Progenitor cell of endocrine pancreas (in vitro differentiated cells): ENCODE data around the gene BACE2. TPM values are rescaled to one million over a fixed set of nuclear protein-coding genes. Genes with fewer than 3 reads are reported as not detected.

Experiments used
- DNase-seq: peaks from one replicate; pipeline ENCODE4 v3.0.0; 2021; ENCODE audit warnings: low spot score; ENCODE audit not compliant: unreplicated experiment
- H3K27ac Mint-ChIP-seq: 2 replicates; pipeline ENCODE4 v1.8.0; 2021; ENCODE audit warnings: mild to moderate bottlenecking, moderate library complexity, mixed read lengths
- H3K27me3 Mint-ChIP-seq: 2 replicates; pipeline ENCODE4 v1.8.0; 2021; ENCODE audit warnings: mixed read lengths
- H3K36me3 Mint-ChIP-seq: 2 replicates; pipeline ENCODE4 v1.8.0; 2022; ENCODE audit warnings: mixed read lengths; ENCODE audit not compliant: insufficient read depth
- H3K4me1 Mint-ChIP-seq: 2 replicates; pipeline ENCODE4 v1.8.0; 2021; ENCODE audit warnings: low read depth, mixed read lengths
- H3K4me3 Mint-ChIP-seq: 2 replicates; pipeline ENCODE4 v1.8.0; 2021; ENCODE audit warnings: low read depth, mild to moderate bottlenecking, moderate library complexity, mixed read lengths
- H3K9me3 Mint-ChIP-seq: 2 replicates; pipeline ENCODE4 v1.8.0; 2021; ENCODE audit warnings: low read depth, mixed read lengths
- total RNA-seq: library from RNA; stranded (reverse); gene quantifications from 2 replicates; pipeline ENCODE4 v1.2.1, GENCODE V29; 2021
- TF ChIP-seq, protein P1 (sequence below): fragments of 200-600 bp; sonication (generic); IDR thresholded peaks from one replicate; pipeline ENCODE4 v1.5.0; 2021; ENCODE audit warnings: antibody characterized with exemption, mild to moderate bottlenecking; ENCODE audit not compliant: unreplicated experiment

BACE2 gene
- total RNA-seq, 1 donor from 2014 or later = 13.4 TPM

DNA sequence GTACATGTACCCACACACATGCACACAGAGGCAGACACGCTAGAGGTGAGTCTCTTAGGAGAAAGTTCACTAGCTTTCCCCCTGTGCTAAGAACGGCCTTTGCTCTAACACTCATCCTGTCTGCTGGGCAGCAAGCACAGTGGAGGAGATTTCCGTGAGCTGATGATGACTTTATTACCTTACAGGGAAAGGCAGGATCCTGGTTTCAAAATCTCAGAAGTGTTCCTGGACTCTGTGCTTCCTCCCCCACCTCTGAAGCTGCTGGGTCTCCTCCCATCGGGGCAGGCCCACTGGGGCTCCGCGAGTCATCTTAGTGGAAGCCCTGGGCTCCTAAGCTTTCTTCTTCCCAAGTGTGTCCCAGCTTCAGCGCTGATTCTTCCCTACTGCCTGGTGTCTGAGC, 151.3 kb downstream of the BACE2 start:
- Mint-ChIP-seq H3K4me1 (peaks cover 27% of the 10 kb centered on the region), H3K27me3 (peaks cover 43% of the 10 kb centered on the region), H3K36me3 (no peaks in the 10 kb centered on the region), H3K27ac (no peak overlapping the region), H3K9me3 (no peaks in the 10 kb centered on the region), H3K4me3 (no peak overlapping the region)
- TF ChIP-seq, protein P1, sequence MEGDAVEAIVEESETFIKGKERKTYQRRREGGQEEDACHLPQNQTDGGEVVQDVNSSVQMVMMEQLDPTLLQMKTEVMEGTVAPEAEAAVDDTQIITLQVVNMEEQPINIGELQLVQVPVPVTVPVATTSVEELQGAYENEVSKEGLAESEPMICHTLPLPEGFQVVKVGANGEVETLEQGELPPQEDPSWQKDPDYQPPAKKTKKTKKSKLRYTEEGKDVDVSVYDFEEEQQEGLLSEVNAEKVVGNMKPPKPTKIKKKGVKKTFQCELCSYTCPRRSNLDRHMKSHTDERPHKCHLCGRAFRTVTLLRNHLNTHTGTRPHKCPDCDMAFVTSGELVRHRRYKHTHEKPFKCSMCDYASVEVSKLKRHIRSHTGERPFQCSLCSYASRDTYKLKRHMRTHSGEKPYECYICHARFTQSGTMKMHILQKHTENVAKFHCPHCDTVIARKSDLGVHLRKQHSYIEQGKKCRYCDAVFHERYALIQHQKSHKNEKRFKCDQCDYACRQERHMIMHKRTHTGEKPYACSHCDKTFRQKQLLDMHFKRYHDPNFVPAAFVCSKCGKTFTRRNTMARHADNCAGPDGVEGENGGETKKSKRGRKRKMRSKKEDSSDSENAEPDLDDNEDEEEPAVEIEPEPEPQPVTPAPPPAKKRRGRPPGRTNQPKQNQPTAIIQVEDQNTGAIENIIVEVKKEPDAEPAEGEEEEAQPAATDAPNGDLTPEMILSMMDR = no peak
- DNase-seq = no peak

- Mint-ChIP-seq H3K4me3 (no peak overlapping the region), H3K4me1 (peaks cover 29% of the 10 kb centered on the region), H3K27me3 (peaks cover 30% of the 10 kb centered on the region), H3K36me3 (no peaks in the 10 kb centered on the region), H3K9me3 (no peaks in the 10 kb centered on the region), H3K27ac (peak overlapping the region; percentile 86)
- DNase-seq = no peak
- TF ChIP-seq, protein P1 = no peak
These were observed 153.4 kb downstream of the BACE2 start for GRCh38 chr21:41321211-41321907.

DNA sequence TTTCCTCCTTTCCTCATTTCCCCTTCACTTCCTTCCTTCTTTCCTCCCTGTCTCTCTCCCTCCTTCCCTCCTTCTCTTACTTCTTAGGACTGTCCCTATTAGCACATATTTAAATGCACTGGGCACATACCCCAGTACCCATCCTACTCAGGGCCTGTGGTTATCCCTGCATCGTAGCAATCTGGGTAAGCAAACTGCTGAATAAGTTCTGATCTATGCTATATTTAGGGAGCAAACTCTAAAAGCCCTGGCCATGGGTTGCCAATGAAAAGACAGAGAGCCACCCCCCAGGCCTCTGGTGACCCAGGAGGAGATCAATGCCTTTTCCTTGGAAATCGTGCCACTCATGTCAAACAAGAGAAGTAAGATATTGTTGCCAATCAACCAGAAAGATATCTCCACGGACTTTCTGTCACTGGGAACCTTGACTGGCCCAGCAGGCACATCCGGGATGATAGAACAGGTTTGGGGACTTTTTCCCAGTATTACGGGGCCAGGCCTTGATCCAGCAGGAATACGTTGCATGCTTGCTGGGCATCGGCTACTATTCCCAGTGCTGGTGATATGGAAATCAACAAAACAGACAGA, 154.0 kb downstream of the BACE2 start:
- Mint-ChIP-seq H3K4me3 (peak overlapping the region; percentile 9), H3K36me3 (no peaks in the 10 kb centered on the region), H3K9me3 (no peaks in the 10 kb centered on the region), H3K27me3 (peaks cover 30% of the 10 kb centered on the region), H3K4me1 (peaks cover 29% of the 10 kb centered on the region), H3K27ac (peak overlapping the region; percentile 86)
- TF ChIP-seq, protein P1 = no peak
- DNase-seq = no peak

GRCh38 chr21:41322496-41323382, 154.8 kb downstream of the BACE2 start:
- no peaks in the 10 kb centered on the region for H3K36me3 Mint-ChIP-seq
- no peaks in the 10 kb centered on the region for H3K9me3 Mint-ChIP-seq
- H3K27me3 Mint-ChIP-seq = peaks cover 25% of the 10 kb centered on the region
- DNase-seq = peak; percentile 27
- peak overlapping the region; percentile 86 for H3K27ac Mint-ChIP-seq
- peak overlapping the region; percentile 9 for H3K4me3 Mint-ChIP-seq
- TF ChIP-seq, protein P1 = no peak
- H3K4me1 Mint-ChIP-seq = peaks cover 26% of the 10 kb centered on the region

DNA sequence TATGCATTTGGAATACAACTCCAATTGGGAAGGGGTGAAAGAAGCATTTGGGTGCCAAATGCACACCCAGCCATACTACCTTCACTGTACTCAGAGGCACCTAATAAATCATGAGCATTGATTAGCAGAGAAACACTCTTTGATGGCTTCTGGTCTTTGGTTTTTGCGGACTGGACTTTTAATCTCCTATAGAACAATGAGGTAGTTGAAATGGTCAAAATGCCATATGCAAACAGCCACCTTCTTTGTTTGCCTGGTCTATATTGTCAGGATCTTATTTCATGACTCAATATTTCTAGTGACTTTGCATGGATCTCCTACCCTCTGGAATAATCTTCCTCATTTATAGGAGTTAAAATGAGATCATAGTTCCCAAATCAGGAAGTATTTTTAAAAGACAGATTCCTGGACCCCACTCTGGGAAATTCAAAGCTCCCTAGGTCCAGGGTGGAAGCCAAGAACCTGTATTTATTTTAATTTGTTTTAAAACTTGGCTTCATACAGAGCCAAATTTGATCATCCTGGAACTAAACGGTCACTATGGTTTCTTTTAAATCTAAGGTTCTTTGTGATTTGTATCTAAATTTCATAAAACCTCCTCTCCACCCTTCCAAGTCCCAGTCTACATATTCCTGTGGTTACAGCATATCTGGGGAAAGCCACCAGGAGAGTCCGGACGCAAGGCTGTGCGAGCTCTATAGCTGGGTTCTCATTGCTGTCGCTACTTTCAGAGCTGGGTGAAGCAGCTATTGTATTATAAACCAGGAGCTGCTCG, 157.4 kb downstream of the BACE2 start:
- no peaks in the 10 kb centered on the region for H3K36me3 Mint-ChIP-seq
- H3K9me3 Mint-ChIP-seq = no peaks in the 10 kb centered on the region
- no peak overlapping the region for H3K27ac Mint-ChIP-seq
- peaks cover 26% of the 10 kb centered on the region for H3K4me1 Mint-ChIP-seq
- H3K4me3 Mint-ChIP-seq = no peak overlapping the region
- peaks cover 12% of the 10 kb centered on the region for H3K27me3 Mint-ChIP-seq
- no peak for DNase-seq
- TF ChIP-seq, protein P1 = no peak
